Glutamatergic neuron (in vitro differentiated cells): ENCODE measurements around the gene SLC49A3. TPM values are rescaled to one million over a fixed set of nuclear protein-coding genes. Genes with fewer than 3 reads are reported as not detected.

Experiments
- DNase-seq: peaks from one replicate; pipeline ENCODE4 v3.0.0; 2022
- H3K27ac Mint-ChIP-seq: one replicate; pipeline ENCODE4 v1.8.0; 2020; ENCODE audit warnings: mild to moderate bottlenecking, mixed read lengths, inconsistent platforms; ENCODE audit not compliant: unreplicated experiment
- H3K27me3 Mint-ChIP-seq: one replicate; pipeline ENCODE4 v1.8.0; 2020; ENCODE audit warnings: mild to moderate bottlenecking, moderate library complexity, mixed read lengths, inconsistent platforms; ENCODE audit not compliant: unreplicated experiment
- H3K36me3 Mint-ChIP-seq: one replicate; pipeline ENCODE4 v1.8.0; 2020; ENCODE audit warnings: mild to moderate bottlenecking, mixed read lengths, inconsistent platforms; ENCODE audit not compliant: unreplicated experiment
- H3K4me1 Mint-ChIP-seq: one replicate; pipeline ENCODE4 v1.8.0; 2020; ENCODE audit warnings: mild to moderate bottlenecking, low read depth, mixed read lengths, inconsistent platforms; ENCODE audit not compliant: unreplicated experiment
- H3K4me3 Mint-ChIP-seq: one replicate; pipeline ENCODE4 v1.8.0; 2020; ENCODE audit warnings: mild to moderate bottlenecking, mixed read lengths, inconsistent platforms; ENCODE audit not compliant: unreplicated experiment
- H3K9me3 Mint-ChIP-seq: one replicate; pipeline ENCODE4 v1.8.0; 2020; ENCODE audit warnings: mild to moderate bottlenecking, moderate library complexity, mixed read lengths, inconsistent platforms; ENCODE audit not compliant: unreplicated experiment
- CTCF ChIP-seq: fragments of 200-600 bp; sonication (generic); IDR thresholded peaks from one replicate; pipeline ENCODE4 v1.5.0; 2021; ENCODE audit not compliant: partially characterized antibody, unreplicated experiment
- total RNA-seq: library from RNA; stranded (reverse); fragmentation: NEBNext Ultra II Directional; extraction: Animal tissue kit (Norgen Biotek cat#: 25700); gene quantifications from one replicate; pipeline ENCODE4 v1.2.1, GENCODE V29; 2021; ENCODE audit not compliant: unreplicated experiment

Gene SLC49A3
- total RNA-seq, 1 donor from 2014 or later, result not detected

- H3K36me3 Mint-ChIP-seq, result peaks cover 7% of the 10 kb centered on the region
- peaks cover 10% of the 10 kb centered on the region for H3K4me1 Mint-ChIP-seq
- no peak overlapping the region for H3K4me3 Mint-ChIP-seq
- TF ChIP-seq CTCF, result no peak
- H3K9me3 Mint-ChIP-seq, result peaks cover 11% of the 10 kb centered on the region
- DNase-seq, result no peak
- H3K27me3 Mint-ChIP-seq, result peaks cover 4% of the 10 kb centered on the region
- H3K27ac Mint-ChIP-seq, result no peak overlapping the region
These were observed 25.1 kb upstream of the SLC49A3 start for GRCh38 chr4:714087-714486.

GRCh38 chr4:712916-713632 is 24.1 kb upstream of the SLC49A3 start:
- Mint-ChIP-seq H3K27ac (no peak overlapping the region), H3K4me1 (peaks cover 15% of the 10 kb centered on the region), H3K27me3 (peaks cover 4% of the 10 kb centered on the region), H3K4me3 (no peak overlapping the region), H3K9me3 (peaks cover 11% of the 10 kb centered on the region), H3K36me3 (peaks cover 7% of the 10 kb centered on the region)
- DNase-seq, result no peak
- no peak for TF ChIP-seq CTCF

- no peak overlapping the region for H3K27ac Mint-ChIP-seq
- H3K9me3 Mint-ChIP-seq, result peaks cover 6% of the 10 kb centered on the region
These were observed 23.1 kb upstream of the SLC49A3 start for GRCh38 chr4:712093-712492.

GRCh38 chr4:710916-711315 is 22.0 kb upstream of the SLC49A3 start:
- Mint-ChIP-seq H3K36me3 (peaks cover 7% of the 10 kb centered on the region), H3K4me3 (peak overlapping the region; percentile 22), H3K27me3 (peaks cover 2% of the 10 kb centered on the region), H3K27ac (no peak overlapping the region), H3K4me1 (peaks cover 15% of the 10 kb centered on the region), H3K9me3 (peaks cover 6% of the 10 kb centered on the region)
- DNase-seq, result no peak
- TF ChIP-seq CTCF, result no peak

More at GRCh38 chr4:712093-712492, 23.1 kb upstream of the SLC49A3 start:
- Mint-ChIP-seq H3K4me3 (no peak overlapping the region), H3K36me3 (peaks cover 7% of the 10 kb centered on the region), H3K4me1 (peaks cover 15% of the 10 kb centered on the region), H3K27me3 (peaks cover 2% of the 10 kb centered on the region)
- DNase-seq, result no peak
- TF ChIP-seq CTCF, result no peak

GRCh38 chr4:710116-710515 is 21.2 kb upstream of the SLC49A3 start:
- Mint-ChIP-seq H3K27me3 (no peaks in the 10 kb centered on the region), H3K9me3 (peaks cover 4% of the 10 kb centered on the region), H3K36me3 (peaks cover 7% of the 10 kb centered on the region), H3K4me1 (peaks cover 15% of the 10 kb centered on the region), H3K4me3 (peak overlapping the region; percentile 22), H3K27ac (peak overlapping the region; percentile 8)
- DNase-seq, result no peak
- no peak for TF ChIP-seq CTCF
